ENCODE results near the gene ADI1. TPM values are rescaled to one million over a fixed set of nuclear protein-coding genes. Genes with fewer than 3 reads are reported as not detected.

The ADI1 gene
- total RNA-seq, 2 experiments from 2014 or later = 19.2 to 22.1 TPM

DNA sequence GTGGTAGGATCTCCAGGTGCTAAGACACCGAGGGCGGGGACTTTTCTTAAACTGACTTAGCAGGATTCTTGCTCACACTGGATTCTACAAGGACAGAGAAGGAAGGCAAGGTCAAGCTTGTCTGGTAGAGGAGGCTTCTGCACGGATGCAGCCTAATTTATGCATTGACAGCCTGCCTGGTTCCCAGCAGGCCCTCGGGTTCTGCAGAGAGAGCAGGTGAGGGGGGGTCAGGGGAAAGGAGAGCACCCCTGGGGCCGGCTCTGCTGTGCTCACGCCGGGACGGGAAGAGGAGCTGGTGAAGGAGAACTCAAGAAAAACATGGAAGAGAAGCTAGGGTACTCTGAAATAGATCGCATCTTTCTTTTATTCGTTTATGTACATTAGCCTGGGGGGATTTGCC lies 46.4 kb downstream of the ADI1 start:
- intact Hi-C loops (cut with micrococcal nuclease; ENCODE audit: unreplicated experiment) = no loop called here
- H3K79me2 ChIP-seq (ENCODE audit: insufficient read depth, low read depth, low read length) = no peaks in the 10 kb centered on the region
- POLR2A ChIA-PET = interaction anchor here (0.6 to 1.0 kb wide), 2 partner anchors 8 to 1290 kb away, joined by 3 to 4 read pairs; no protein-coding TSS in a partner anchor
- H4K20me1 ChIP-seq (ENCODE audit: insufficient read depth, low read length) = no peaks in the 10 kb centered on the region
- peaks cover 11% of the 10 kb centered on the region; the same call in 1 of the 2 replicates for H3K36me3 ChIP-seq (ENCODE audit: insufficient read depth, low read length)
- CTCF ChIA-PET (ENCODE audit: unreplicated experiment) = interaction anchor here (1.6 kb wide), 1 partner anchor 10 kb away, joined by 6 read pairs; no protein-coding TSS in a partner anchor
- H3K4me3 ChIP-seq (ENCODE audit: low read depth, low read length, poor library complexity, severe bottlenecking) = no peak overlapping the region
- no peak overlapping the region for H3K4me2 ChIP-seq (ENCODE audit: low read length)
- H2AFZ ChIP-seq (ENCODE audit: low read length) = no peak overlapping the region
- H3K4me1 ChIP-seq (ENCODE audit: insufficient read depth, low read length, poor library complexity, severe bottlenecking) = no peaks in the 10 kb centered on the region
- BruUV-seq (replicated peaks) = no TSS peak
- H3K27ac ChIP-seq (ENCODE audit: low read depth, low read length, poor library complexity, severe bottlenecking) = no peak overlapping the region
- no peaks in the 10 kb centered on the region for H3K9me2 ChIP-seq (ENCODE audit: insufficient read depth, low read length)
- DNase-seq (ENCODE audit: low spot score) = no peak
- TF ChIP-seq, protein P1, sequence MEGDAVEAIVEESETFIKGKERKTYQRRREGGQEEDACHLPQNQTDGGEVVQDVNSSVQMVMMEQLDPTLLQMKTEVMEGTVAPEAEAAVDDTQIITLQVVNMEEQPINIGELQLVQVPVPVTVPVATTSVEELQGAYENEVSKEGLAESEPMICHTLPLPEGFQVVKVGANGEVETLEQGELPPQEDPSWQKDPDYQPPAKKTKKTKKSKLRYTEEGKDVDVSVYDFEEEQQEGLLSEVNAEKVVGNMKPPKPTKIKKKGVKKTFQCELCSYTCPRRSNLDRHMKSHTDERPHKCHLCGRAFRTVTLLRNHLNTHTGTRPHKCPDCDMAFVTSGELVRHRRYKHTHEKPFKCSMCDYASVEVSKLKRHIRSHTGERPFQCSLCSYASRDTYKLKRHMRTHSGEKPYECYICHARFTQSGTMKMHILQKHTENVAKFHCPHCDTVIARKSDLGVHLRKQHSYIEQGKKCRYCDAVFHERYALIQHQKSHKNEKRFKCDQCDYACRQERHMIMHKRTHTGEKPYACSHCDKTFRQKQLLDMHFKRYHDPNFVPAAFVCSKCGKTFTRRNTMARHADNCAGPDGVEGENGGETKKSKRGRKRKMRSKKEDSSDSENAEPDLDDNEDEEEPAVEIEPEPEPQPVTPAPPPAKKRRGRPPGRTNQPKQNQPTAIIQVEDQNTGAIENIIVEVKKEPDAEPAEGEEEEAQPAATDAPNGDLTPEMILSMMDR (conservative IDR thresholded peaks at IDR 0.05; ENCODE audit: low read length) = no peak
- no peak for TF ChIP-seq EZH2phosphoT487 (IDR thresholded peaks at IDR 0.05; ENCODE audit: borderline replicate concordance, low read depth, low read length)
- H3K9me3 ChIP-seq (ENCODE audit: low read length) = no peaks in the 10 kb centered on the region

DNA sequence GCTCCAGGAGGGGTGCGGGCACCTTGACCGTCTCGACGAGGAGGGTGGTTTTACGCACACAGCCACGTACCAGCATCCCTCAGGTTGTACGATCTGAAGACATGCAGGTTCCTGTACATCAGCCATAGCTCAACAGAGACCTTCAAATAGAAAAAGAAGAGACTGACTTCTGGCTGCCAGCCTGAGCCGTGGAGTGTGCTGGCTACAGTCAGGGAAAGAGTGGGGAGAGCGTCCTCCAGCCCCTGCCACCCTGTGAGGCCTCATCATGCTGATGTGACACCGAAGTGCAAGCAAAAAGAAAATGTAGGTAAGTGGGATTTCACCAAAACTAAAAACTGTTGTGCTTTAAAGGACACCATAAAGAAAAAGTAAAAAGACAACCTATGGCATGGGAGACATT lies 47.0 kb downstream of the ADI1 start:
- Histone ChIP-seq H3K9me3 (ENCODE audit: low read length) (no peaks in the 10 kb centered on the region), H3K4me2 (ENCODE audit: low read length) (no peak overlapping the region), H3K9me2 (ENCODE audit: insufficient read depth, low read length) (no peaks in the 10 kb centered on the region), H2AFZ (ENCODE audit: low read length) (no peak overlapping the region), H3K27ac (ENCODE audit: low read depth, low read length, poor library complexity, severe bottlenecking) (no peak overlapping the region), H3K4me1 (ENCODE audit: insufficient read depth, low read length, poor library complexity, severe bottlenecking) (no peaks in the 10 kb centered on the region), H3K4me3 (ENCODE audit: low read depth, low read length, poor library complexity, severe bottlenecking) (no peak overlapping the region), H4K20me1 (ENCODE audit: insufficient read depth, low read length) (no peaks in the 10 kb centered on the region), H3K36me3 (ENCODE audit: insufficient read depth, low read length) (peaks cover 12% of the 10 kb centered on the region; the same call in 1 of the 2 replicates), H3K79me2 (ENCODE audit: insufficient read depth, low read depth, low read length) (no peaks in the 10 kb centered on the region)
- ChIA-PET POLR2A (no interaction called here), CTCF (ENCODE audit: unreplicated experiment) (interaction anchor here (1.6 kb wide), 1 partner anchor 9 kb away, joined by 6 read pairs; no protein-coding TSS in a partner anchor)
- intact Hi-C loops (cut with micrococcal nuclease; ENCODE audit: unreplicated experiment) = no loop called here
- TF ChIP-seq, protein P1 (conservative IDR thresholded peaks at IDR 0.05; ENCODE audit: low read length) = no peak
- no peak for TF ChIP-seq EZH2phosphoT487 (IDR thresholded peaks at IDR 0.05; ENCODE audit: borderline replicate concordance, low read depth, low read length)
- DNase-seq (ENCODE audit: low spot score) = no peak
- BruUV-seq (replicated peaks) = no TSS peak

DNA sequence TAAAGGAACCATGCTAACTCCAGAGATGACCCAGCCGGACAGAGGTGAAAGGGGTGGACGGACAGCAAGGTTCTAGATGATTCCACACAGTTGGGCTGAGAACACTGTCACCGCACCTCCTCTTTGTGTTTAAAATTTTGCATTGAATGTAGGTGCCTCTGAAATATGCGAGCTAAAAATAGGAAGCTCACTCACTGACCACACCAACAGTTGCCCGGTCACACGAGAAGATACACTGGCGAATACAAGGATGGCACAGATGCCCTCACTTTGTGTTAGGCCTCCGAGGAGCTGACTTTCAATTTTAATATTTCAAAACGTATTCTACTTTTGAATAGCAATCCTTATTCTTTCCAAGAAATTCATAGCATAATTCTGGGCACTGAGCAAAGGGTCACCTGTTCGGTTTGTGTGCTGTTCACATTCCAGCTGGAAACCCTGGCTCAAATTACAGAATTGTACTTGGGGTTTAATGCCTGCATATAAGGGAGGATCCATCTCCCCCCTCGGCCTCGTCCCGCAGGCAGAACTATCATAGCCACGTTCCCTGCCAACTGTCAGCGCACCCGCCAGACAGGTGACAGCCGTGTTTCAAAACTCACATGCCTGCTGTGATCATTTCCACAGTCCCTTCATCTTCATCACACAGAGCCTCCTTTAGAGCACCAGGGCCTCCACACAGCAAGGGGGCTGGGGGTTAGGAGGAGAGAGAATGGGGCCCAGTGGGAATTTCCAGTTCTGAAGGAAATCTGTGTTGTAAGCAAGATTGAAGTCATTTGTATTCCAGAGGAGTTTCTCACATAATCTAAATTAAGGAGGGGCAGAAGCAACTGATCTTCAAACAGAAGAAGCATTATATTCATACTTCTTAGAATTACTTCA lies 48.2 kb downstream of the ADI1 start:
- Histone ChIP-seq H3K79me2 (ENCODE audit: insufficient read depth, low read depth, low read length) (no peaks in the 10 kb centered on the region), H3K36me3 (ENCODE audit: insufficient read depth, low read length) (peaks cover 16% of the 10 kb centered on the region; the same call in 1 of the 2 replicates), H3K4me1 (ENCODE audit: insufficient read depth, low read length, poor library complexity, severe bottlenecking) (no peaks in the 10 kb centered on the region), H2AFZ (ENCODE audit: low read length) (no peak overlapping the region), H4K20me1 (ENCODE audit: insufficient read depth, low read length) (no peaks in the 10 kb centered on the region), H3K9me2 (ENCODE audit: insufficient read depth, low read length) (no peaks in the 10 kb centered on the region), H3K4me3 (ENCODE audit: low read depth, low read length, poor library complexity, severe bottlenecking) (no peak overlapping the region), H3K4me2 (ENCODE audit: low read length) (no peak overlapping the region), H3K9me3 (ENCODE audit: low read length) (no peaks in the 10 kb centered on the region), H3K27ac (ENCODE audit: low read depth, low read length, poor library complexity, severe bottlenecking) (no peak overlapping the region)
- BruUV-seq (replicated peaks) = no TSS peak
- intact Hi-C loops (cut with micrococcal nuclease; ENCODE audit: unreplicated experiment) = no loop called here
- POLR2A ChIA-PET = interaction anchor here (1.4 kb wide), 1 partner anchor 9 kb away, joined by 5 read pairs; no protein-coding TSS in a partner anchor
- TF ChIP-seq, protein P1 (conservative IDR thresholded peaks at IDR 0.05; ENCODE audit: low read length) = no peak
- no peak for TF ChIP-seq EZH2phosphoT487 (IDR thresholded peaks at IDR 0.05; ENCODE audit: borderline replicate concordance, low read depth, low read length)
- CTCF ChIA-PET (ENCODE audit: unreplicated experiment) = no interaction called here
- no peak for DNase-seq (ENCODE audit: low spot score)
